Pancreas (tissue), 10 donors: ENCODE data around the gene OGFOD3. TPM values are rescaled to one million over a fixed set of nuclear protein-coding genes. Genes with fewer than 3 reads are reported as not detected.
"Not testable (repeated sequence)": the region's sequence is repeated elsewhere in the genome, so short reads cannot be mapped to it uniquely, and the experiment has no call there.

Experiments used
- ATAC-seq, 4 donors: fragments of 200-7000 bp; cut with Tn5 transposase; one replicate each; pipeline versions ENCODE4 v1.8.0 to v1.9.1; 2020; ENCODE audit warnings: mild to moderate bottlenecking in 4 of 4, moderate library complexity in 4 of 4
- DNase-seq, 6 donors: peaks; one replicate each; pipeline ENCODE4 v3.0.0-alpha.2; 2020
- FAIRE-seq: peaks from 2 replicates; lab custom pipeline; 2012; peaks lifted over from hg19 to GRCh38; lab: Jason Lieb, UNC
- H3K27ac ChIP-seq, 4 donors: fragments of 200-600 bp; sonication (generic); 1 replicate in 3 of 4; 2 replicates in 1 of 4; pipeline versions ENCODE4 v1.5.0 to v1.8.0; 2020
- H3K27me3 ChIP-seq, 4 donors: fragments of 200-600 bp; one replicate each; pipeline ENCODE4 v1.8.0; 2021
- H3K36me3 ChIP-seq, 3 donors: fragments of 200-600 bp; sonication (generic) in 1 of 3; one replicate each; pipeline versions ENCODE4 v1.5.0 to v1.8.0; 2020 to 2021
- H3K4me1 ChIP-seq, 3 donors: fragments of 200-600 bp; one replicate each; pipeline ENCODE4 v1.8.0; 2021
- H3K4me3 ChIP-seq, 4 donors: fragments of 200-600 bp; sonication (generic) in 2 of 4; one replicate each; pipeline versions ENCODE4 v1.5.0 to v1.8.0; 2020 to 2021
- H3K9me3 ChIP-seq, 4 donors: fragments of 200-600 bp; one replicate each; pipeline ENCODE4 v1.8.0; 2021
- WGBS, 2 donors: extraction: QIAGEN DNeasy Blood & Tissue Kit; methylation state at CpG; one replicate each; pipeline ENCODE4 v1.1.7; 2013; 5-methylcytosine and 5-hydroxymethylcytosine counted together
- intact Hi-C, 3 donors: fragments of 100-400 bp; cut with DNase I; formaldehyde crosslinking; loops; one replicate each; pipeline versions ENCODE4 v1.11.1 to v1.14.2; 2022
- polyA plus RNA-seq, 2 donors: library from polyadenylated mRNA; stranded (reverse); fragments of 200-250 nt; gene quantifications; one replicate each; pipeline ENCODE4 v1.2.3, GENCODE V29; 2013
- total RNA-seq, 6 donors: library from RNA; stranded (reverse); fragmentation: NEBNext Ultra II Directional in 4 of 6; extraction: Animal tissue kit (Norgen Biotek cat#: 25700) in 4 of 6; gene quantifications; one replicate each; pipeline versions ENCODE4 v1.2.1 to v1.2.4, GENCODE V29; 2021 to 2023
- TF ChIP-seq, protein P1 (sequence below), 4 donors: fragments of 200-600 bp; sonication (generic) in 3 of 4; IDR thresholded peaks; one replicate each; pipeline versions ENCODE4 v1.5.0 to v1.8.0; 2021; ENCODE audit warnings: antibody characterized with exemption in 4 of 4
- donor health status: healthy with polysubstance abuse.
- donor health status: DM: no; HTN: no; CAD: no; lungs with moderate emphysema.
- donor health status: DM: no; HTN: no; CAD: no.
- donor health status: control.
- donor health status: control.
- donor health status: Bipolar disorder and iron deficiency.
- donor health status: DM: yes; HTN: yes; CAD: no.
- donor health status: DM: no; HTN: no; CAD: no.
- donor health status: DM: no; HTN: no; CAD: no.
- donor health status: DM: yes; HTN: yes; CAD: no.

Gene OGFOD3
- total and polyA plus RNA-seq, 8 donors: 17.8 to 28.0 (median 19.9) TPM

DNA sequence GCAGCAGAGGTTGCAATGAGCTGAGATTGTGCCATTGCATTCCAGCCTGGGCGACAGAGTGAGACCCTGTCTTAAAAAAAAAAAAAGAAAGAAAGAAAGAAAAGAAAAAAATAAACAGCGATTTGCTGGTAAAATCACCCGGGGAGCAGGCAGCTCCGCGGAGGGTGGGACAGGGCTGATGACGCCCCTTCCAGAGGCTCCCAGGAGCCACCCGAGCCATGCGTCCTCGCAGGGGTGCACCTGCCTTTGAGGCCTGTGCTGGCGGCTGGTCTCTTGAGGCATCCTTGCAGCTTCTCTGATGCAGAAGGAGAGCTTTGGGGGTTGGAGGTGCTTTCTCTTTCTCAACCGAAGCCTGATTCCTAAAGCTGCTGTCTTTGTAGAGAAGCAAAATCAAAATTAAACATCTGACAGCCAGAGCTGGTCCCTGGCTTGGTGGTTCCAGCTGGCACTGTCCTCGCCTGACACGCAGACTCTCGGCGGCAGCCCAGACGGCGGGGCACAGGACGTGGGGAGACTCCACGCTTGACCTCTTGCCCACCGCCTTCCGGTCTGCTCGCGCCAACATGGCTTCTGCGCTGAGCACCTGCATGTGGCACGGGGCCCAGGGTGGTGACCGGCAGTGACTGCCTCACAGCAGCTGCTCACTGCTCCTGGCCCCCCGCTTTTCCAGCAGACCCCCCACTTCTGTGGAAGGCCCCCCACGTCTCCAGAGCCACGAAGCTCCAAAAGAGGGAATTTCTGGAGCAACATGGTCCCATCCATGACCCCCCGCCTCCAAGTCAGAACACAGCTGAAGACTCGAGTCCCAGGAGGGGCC is 40.3 kb downstream of the OGFOD3 start:
- TF ChIP-seq, protein P1, sequence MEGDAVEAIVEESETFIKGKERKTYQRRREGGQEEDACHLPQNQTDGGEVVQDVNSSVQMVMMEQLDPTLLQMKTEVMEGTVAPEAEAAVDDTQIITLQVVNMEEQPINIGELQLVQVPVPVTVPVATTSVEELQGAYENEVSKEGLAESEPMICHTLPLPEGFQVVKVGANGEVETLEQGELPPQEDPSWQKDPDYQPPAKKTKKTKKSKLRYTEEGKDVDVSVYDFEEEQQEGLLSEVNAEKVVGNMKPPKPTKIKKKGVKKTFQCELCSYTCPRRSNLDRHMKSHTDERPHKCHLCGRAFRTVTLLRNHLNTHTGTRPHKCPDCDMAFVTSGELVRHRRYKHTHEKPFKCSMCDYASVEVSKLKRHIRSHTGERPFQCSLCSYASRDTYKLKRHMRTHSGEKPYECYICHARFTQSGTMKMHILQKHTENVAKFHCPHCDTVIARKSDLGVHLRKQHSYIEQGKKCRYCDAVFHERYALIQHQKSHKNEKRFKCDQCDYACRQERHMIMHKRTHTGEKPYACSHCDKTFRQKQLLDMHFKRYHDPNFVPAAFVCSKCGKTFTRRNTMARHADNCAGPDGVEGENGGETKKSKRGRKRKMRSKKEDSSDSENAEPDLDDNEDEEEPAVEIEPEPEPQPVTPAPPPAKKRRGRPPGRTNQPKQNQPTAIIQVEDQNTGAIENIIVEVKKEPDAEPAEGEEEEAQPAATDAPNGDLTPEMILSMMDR (IDR thresholded peaks at IDR 0.05): no peak
- WGBS, 2 donors: 69 to 80% methylated on average over 31 of the region's 31 CpGs
- peak in 1 of 6 donors; percentile 60 for DNase-seq
- no peak for ATAC-seq
- peaks cover 0 to 12% (median 0%) of the 10 kb centered on the region in 4 donors for H3K27me3 ChIP-seq
- no peak overlapping the region for H3K4me3 ChIP-seq
- intact Hi-C loops: no loop called here
- no peaks in the 10 kb centered on the region for H3K36me3 ChIP-seq
- H3K4me1 ChIP-seq: no peaks in the 10 kb centered on the region
- H3K9me3 ChIP-seq: no peaks in the 10 kb centered on the region
- FAIRE-seq: no peak
- H3K27ac ChIP-seq: no peak overlapping the region

DNA sequence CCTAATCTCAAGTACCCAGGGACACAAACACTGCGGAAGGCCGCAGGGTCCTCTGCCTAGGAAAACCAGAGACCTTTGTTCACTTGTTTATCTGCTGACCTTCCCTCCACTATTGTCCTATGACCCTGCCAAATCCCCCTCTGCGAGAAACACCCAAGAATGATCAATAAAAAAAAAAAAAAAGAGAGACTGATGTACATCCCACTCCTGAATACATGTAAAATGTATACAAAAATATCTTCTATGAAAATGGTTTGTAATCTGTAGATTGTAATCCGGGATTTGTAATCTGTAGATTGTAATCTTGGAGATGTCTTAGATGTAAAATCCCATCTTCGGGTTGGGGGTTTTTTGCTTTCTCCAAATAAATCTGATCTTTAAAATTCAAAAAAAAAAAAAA is 41.1 kb downstream of the OGFOD3 start:
- H3K27ac ChIP-seq, H3K36me3 ChIP-seq, H3K4me1 ChIP-seq, H3K9me3 ChIP-seq, ATAC-seq, FAIRE-seq, H3K4me3 ChIP-seq, DNase-seq, intact Hi-C loops: not testable (repeated sequence)
- peaks cover 0 to 12% (median 0%) of the 10 kb centered on the region in 4 donors for H3K27me3 ChIP-seq
- WGBS, 2 donors: 55 to 59% methylated on average over 2 to 3 of the region's 5 CpGs

DNA sequence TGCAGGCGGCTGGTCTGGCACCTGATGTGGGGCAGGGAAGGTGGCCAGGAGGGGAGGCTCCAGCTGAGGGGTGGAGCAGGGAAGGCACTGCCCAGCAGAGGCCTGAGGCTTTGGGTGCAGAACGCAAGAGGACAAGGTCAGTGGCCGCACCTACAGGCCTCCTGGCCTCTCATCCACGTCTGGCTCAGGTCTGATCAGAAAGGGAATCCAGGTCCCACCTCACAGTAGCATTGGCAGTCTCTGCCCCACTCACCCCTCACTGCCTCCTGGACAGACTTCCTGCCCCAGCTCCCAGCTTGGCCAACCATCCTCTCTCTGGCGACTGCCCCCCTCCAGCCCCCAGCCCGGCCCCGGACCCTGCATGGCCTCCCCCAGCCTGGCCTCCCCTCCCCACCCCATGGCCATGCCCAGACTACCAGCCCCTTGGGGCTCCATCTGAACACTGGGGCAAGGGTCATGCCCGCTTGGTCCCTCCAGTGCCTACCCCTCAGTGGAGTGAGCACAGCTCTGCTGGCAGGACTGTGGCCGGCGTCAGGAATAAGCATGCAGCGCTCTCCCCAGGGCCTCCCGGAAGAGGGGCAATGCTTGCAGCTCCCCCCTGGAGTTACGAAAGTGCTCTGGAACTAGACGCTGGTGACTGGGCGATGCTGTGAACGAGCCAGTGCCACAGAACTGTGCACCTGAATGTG is 42.2 kb downstream of the OGFOD3 start:
- Histone ChIP-seq H3K9me3 (no peaks in the 10 kb centered on the region), H3K4me1 (peaks cover 0 to 4% (median 3%) of the 10 kb centered on the region in 3 donors), H3K4me3 (no peak overlapping the region), H3K27me3 (peaks cover 0 to 14% (median 0%) of the 10 kb centered on the region in 4 donors), H3K27ac (no peak overlapping the region), H3K36me3 (no peaks in the 10 kb centered on the region)
- TF ChIP-seq, protein P1 (IDR thresholded peaks at IDR 0.05): no peak
- DNase-seq (peak in 1 of 6 donors; percentile 64), ATAC-seq (no peak), FAIRE-seq (no peak)
- 69 to 80% methylated on average over 16 of the region's 16 CpGs for WGBS, 2 donors
- intact Hi-C loops: no loop called here

DNA sequence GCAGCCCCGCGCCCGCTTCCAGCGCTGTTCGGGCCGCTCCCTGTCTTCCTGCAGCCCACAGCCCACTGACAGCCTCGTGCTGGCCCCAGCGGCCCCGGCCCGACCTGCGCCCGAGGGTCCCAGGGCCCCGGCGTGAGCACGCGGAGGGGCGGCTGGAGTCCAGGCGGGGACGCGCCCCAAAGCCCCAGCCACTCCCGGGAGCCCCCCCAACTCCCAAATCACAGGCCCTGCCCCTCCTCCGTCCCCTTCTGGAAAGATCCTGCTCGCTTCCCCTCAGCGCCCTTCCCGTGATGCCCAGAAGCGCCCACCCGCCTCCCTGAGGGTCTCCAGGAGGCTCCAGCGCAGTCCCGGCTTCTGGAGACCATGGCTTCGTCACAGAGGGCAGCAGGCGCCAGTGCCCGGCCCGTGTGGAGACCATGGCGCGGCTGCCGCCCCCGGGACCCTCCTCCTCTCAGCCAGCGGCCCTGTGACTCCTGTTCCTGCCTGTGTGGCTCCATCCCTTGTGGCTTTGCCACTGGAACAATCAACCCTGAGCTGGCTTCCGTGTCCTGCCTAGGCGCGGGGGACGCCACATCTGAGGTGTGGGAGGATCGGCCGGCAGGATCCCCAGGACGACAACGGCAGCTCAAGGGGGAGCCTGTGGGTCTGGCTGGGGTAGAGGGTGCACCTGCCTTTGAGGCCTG is 42.9 kb downstream of the OGFOD3 start:
- DNase-seq: peak in 1 of 6 donors; percentile 67
- H3K27me3 ChIP-seq: peaks cover 0 to 18% (median 0%) of the 10 kb centered on the region in 4 donors
- TF ChIP-seq, protein P1 (IDR thresholded peaks at IDR 0.05): no peak
- H3K36me3 ChIP-seq: no peaks in the 10 kb centered on the region
- no peak overlapping the region for H3K4me3 ChIP-seq
- WGBS, 2 donors: 65 to 71% methylated on average over 42 to 46 of the region's 46 CpGs
- no peak for ATAC-seq
- FAIRE-seq: no peak
- H3K27ac ChIP-seq: no peak overlapping the region
- intact Hi-C loops: no loop called here
- H3K9me3 ChIP-seq: no peaks in the 10 kb centered on the region
- H3K4me1 ChIP-seq: peaks cover 0 to 10% (median 7%) of the 10 kb centered on the region in 3 donors
